ENCODE results near the gene DNAH10.

The DNAH10 gene

DNA sequence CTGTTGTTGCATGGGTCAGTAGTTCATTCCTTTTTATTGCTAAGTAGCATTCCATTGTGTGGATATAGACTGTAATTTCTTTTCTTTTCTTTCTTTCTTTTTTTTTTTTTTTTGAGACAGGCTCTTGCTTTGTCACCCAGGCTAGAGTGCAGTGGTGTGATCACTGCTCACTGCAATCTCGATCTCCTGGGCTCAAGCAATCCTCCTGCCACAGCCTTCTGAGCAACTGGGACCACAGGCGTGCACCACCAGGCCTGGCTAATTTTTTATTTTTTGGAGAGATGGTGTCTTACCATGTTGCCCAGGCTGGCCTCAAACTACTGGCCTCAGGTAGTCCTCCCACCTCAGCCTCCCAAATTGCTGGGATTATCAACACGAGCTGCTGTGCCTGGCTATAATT is 44.8 kb upstream of the DNAH10 start:
- Histone ChIP-seq H3K36me3 (ENCODE audit: insufficient read depth, insufficient read length, low read length) (peaks cover 43% of the 10 kb centered on the region), H3K4me1 (ENCODE audit: insufficient read depth, insufficient read length) (peaks cover 2% of the 10 kb centered on the region), H3K9ac (ENCODE audit: insufficient read length, low read depth) (no peak overlapping the region), H3K27me3 (ENCODE audit: insufficient read depth, insufficient read length) (no peaks in the 10 kb centered on the region), H3K4me3 (ENCODE audit: insufficient read length, low read depth) (no peak overlapping the region), H3K9me3 (ENCODE audit: insufficient read depth, low read length) (no peaks in the 10 kb centered on the region)
- DNase-seq (ENCODE audit: low read depth, low spot score), result no peak
- TF ChIP-seq YY1 (IDR thresholded peaks at IDR 0.05; ENCODE audit: insufficient read depth, insufficient read length) (no peak), ZNF274 (IDR thresholded peaks at IDR 0.05; ENCODE audit: low read depth, low read length) (no peak), SUZ12 (IDR thresholded peaks at IDR 0.05; ENCODE audit: extremely low read depth, insufficient read depth, insufficient read length) (no peak)

DNA sequence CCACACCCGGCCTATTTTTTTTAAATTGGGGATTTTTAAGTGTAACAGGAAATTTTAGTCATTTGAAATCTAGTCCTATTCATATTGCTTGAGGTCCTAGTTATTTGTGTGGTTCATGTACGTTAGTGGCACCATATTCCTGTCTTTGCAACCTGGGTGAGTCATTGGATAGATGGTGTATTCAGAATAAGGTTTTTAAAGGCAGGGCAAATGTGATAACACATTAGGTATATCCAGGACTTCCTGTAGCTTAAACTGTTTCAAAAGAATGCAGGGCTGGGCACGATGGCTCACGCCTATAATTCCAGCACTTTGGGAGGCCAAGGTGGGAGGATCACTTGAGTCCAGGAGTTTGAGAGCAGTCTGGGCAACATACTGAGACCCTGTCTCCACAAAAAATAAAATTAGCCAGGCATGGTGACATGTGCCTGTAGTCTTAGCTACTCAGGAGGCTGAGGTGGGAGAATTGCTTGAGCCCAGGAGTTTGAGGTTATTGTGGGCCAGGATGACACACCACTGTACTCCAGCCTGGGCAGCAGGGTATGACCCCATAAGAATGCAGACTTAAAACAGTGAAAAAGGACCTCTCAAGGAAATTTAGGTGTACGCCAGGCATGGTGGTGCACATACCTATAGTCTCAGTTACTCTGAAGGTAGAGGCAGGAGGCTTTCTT is 41.8 kb upstream of the DNAH10 start:
- H3K4me1 ChIP-seq (ENCODE audit: insufficient read depth, insufficient read length), result peaks cover 2% of the 10 kb centered on the region
- H3K9me3 ChIP-seq (ENCODE audit: insufficient read depth, low read length), result no peaks in the 10 kb centered on the region
- peaks cover 53% of the 10 kb centered on the region for H3K36me3 ChIP-seq (ENCODE audit: insufficient read depth, insufficient read length, low read length)
- H3K9ac ChIP-seq (ENCODE audit: insufficient read length, low read depth), result no peak overlapping the region
- TF ChIP-seq SUZ12 (IDR thresholded peaks at IDR 0.05; ENCODE audit: extremely low read depth, insufficient read depth, insufficient read length) (no peak), ZNF274 (IDR thresholded peaks at IDR 0.05; ENCODE audit: low read depth, low read length) (no peak), YY1 (IDR thresholded peaks at IDR 0.05; ENCODE audit: insufficient read depth, insufficient read length) (no peak)
- no peak overlapping the region for H3K4me3 ChIP-seq (ENCODE audit: insufficient read length, low read depth)
- H3K27me3 ChIP-seq (ENCODE audit: insufficient read depth, insufficient read length), result no peaks in the 10 kb centered on the region
- no peak for DNase-seq (ENCODE audit: low read depth, low spot score)

GRCh38 chr12:123721245-123721644 is 40.9 kb upstream of the DNAH10 start:
- H3K27me3 ChIP-seq (ENCODE audit: insufficient read depth, insufficient read length), result no peaks in the 10 kb centered on the region
- H3K9ac ChIP-seq (ENCODE audit: insufficient read length, low read depth), result no peak overlapping the region
- no peak for DNase-seq (ENCODE audit: low read depth, low spot score)
- H3K4me1 ChIP-seq (ENCODE audit: insufficient read depth, insufficient read length), result peaks cover 2% of the 10 kb centered on the region
- no peaks in the 10 kb centered on the region for H3K9me3 ChIP-seq (ENCODE audit: insufficient read depth, low read length)
- no peak for TF ChIP-seq ZNF274 (IDR thresholded peaks at IDR 0.05; ENCODE audit: low read depth, low read length)
- no peak for TF ChIP-seq YY1 (IDR thresholded peaks at IDR 0.05; ENCODE audit: insufficient read depth, insufficient read length)
- no peak for TF ChIP-seq SUZ12 (IDR thresholded peaks at IDR 0.05; ENCODE audit: extremely low read depth, insufficient read depth, insufficient read length)
- no peak overlapping the region for H3K4me3 ChIP-seq (ENCODE audit: insufficient read length, low read depth)
- peaks cover 60% of the 10 kb centered on the region for H3K36me3 ChIP-seq (ENCODE audit: insufficient read depth, insufficient read length, low read length)

GRCh38 chr12:123723011-123723410 is 39.1 kb upstream of the DNAH10 start:
- Histone ChIP-seq H3K4me1 (ENCODE audit: insufficient read depth, insufficient read length) (no peaks in the 10 kb centered on the region), H3K4me3 (ENCODE audit: insufficient read length, low read depth) (no peak overlapping the region), H3K9me3 (ENCODE audit: insufficient read depth, low read length) (no peaks in the 10 kb centered on the region), H3K9ac (ENCODE audit: insufficient read length, low read depth) (no peak overlapping the region), H3K27me3 (ENCODE audit: insufficient read depth, insufficient read length) (no peaks in the 10 kb centered on the region), H3K36me3 (ENCODE audit: insufficient read depth, insufficient read length, low read length) (peaks cover 72% of the 10 kb centered on the region)
- no peak for DNase-seq (ENCODE audit: low read depth, low spot score)
- TF ChIP-seq SUZ12 (IDR thresholded peaks at IDR 0.05; ENCODE audit: extremely low read depth, insufficient read depth, insufficient read length) (no peak), YY1 (IDR thresholded peaks at IDR 0.05; ENCODE audit: insufficient read depth, insufficient read length) (no peak), ZNF274 (IDR thresholded peaks at IDR 0.05; ENCODE audit: low read depth, low read length) (no peak)

DNA sequence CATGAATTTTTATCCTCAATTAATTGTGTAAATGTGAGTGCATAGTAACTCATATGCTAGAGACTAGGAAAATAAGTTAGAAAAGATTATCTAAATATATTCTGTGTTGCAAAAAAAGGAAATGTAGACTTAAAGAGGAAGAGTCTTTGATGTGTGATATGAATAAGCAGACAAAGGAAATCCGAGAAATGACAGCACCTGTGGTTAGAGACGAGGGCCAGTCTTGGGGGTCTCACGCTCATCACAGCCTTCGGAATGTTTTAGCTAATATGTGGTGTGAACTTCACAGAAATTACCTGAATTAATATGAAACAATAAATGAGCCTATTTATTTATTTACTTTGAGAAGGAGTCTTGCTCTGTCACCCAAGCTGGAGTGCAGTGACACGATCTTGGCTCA is 38.3 kb upstream of the DNAH10 start:
- H3K9me3 ChIP-seq (ENCODE audit: insufficient read depth, low read length), result no peaks in the 10 kb centered on the region

DNA sequence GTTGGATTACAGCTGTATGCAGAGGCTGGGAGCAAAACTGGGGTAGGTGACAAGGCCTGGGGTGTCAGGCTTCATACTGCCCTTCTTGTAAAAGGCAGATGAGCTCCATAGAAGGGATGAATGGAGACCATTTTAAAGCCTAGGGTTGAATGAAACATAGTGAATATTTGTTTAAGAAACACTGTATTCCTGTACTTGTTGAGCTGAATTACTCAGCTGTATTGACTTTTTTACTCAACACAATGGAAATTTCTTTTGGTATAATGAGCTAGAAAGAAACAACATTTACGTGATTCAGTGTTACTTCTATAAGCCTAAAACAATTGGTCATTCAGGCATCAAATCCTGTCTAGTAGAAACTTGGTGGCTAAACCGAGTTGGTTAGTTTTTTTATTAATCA is 35.9 kb upstream of the DNAH10 start:
- H3K9me3 ChIP-seq (ENCODE audit: insufficient read depth, low read length), result no peaks in the 10 kb centered on the region
- no peak for DNase-seq (ENCODE audit: low read depth, low spot score)
- H3K4me3 ChIP-seq (ENCODE audit: insufficient read length, low read depth), result no peak overlapping the region
- H3K36me3 ChIP-seq (ENCODE audit: insufficient read depth, insufficient read length, low read length), result peaks cover 73% of the 10 kb centered on the region
- no peak overlapping the region for H3K9ac ChIP-seq (ENCODE audit: insufficient read length, low read depth)
- H3K4me1 ChIP-seq (ENCODE audit: insufficient read depth, insufficient read length), result no peaks in the 10 kb centered on the region
- no peak for TF ChIP-seq ZNF274 (IDR thresholded peaks at IDR 0.05; ENCODE audit: low read depth, low read length)
- no peak for TF ChIP-seq YY1 (IDR thresholded peaks at IDR 0.05; ENCODE audit: insufficient read depth, insufficient read length)
- TF ChIP-seq SUZ12 (IDR thresholded peaks at IDR 0.05; ENCODE audit: extremely low read depth, insufficient read depth, insufficient read length), result no peak
- H3K27me3 ChIP-seq (ENCODE audit: insufficient read depth, insufficient read length), result no peaks in the 10 kb centered on the region

More for the DNA sequence above, 38.3 kb upstream of the DNAH10 start:
- Histone ChIP-seq H3K36me3 (ENCODE audit: insufficient read depth, insufficient read length, low read length) (peaks cover 74% of the 10 kb centered on the region), H3K9ac (ENCODE audit: insufficient read length, low read depth) (no peak overlapping the region), H3K4me1 (ENCODE audit: insufficient read depth, insufficient read length) (no peaks in the 10 kb centered on the region), H3K4me3 (ENCODE audit: insufficient read length, low read depth) (no peak overlapping the region), H3K27me3 (ENCODE audit: insufficient read depth, insufficient read length) (no peaks in the 10 kb centered on the region)
- no peak for DNase-seq (ENCODE audit: low read depth, low spot score)
- TF ChIP-seq ZNF274 (IDR thresholded peaks at IDR 0.05; ENCODE audit: low read depth, low read length), result no peak
- TF ChIP-seq SUZ12 (IDR thresholded peaks at IDR 0.05; ENCODE audit: extremely low read depth, insufficient read depth, insufficient read length), result no peak
- no peak for TF ChIP-seq YY1 (IDR thresholded peaks at IDR 0.05; ENCODE audit: insufficient read depth, insufficient read length)

DNA sequence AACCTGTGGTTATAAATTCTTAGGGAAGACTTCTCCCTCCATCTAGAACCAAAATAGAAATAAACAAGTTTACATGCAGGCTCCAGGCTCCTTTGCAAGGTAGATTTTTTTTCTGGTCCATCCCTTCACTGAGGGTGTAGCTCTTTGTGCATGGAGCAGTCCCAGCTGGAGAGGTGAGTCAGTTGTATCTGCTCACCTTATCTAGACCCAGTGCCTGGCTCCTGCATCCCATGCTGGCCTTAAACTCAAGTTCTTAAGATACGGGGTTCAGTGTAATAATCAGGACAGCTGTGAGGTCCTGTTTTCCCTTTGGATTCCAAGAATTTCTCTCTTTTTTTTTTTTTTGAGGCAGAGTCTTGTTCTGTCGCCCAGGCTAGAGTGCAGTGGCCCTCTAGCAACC is 35.1 kb upstream of the DNAH10 start:
- no peaks in the 10 kb centered on the region for H3K4me1 ChIP-seq (ENCODE audit: insufficient read depth, insufficient read length)
- DNase-seq (ENCODE audit: low read depth, low spot score), result no peak
- TF ChIP-seq YY1 (IDR thresholded peaks at IDR 0.05; ENCODE audit: insufficient read depth, insufficient read length), result no peak
- TF ChIP-seq SUZ12 (IDR thresholded peaks at IDR 0.05; ENCODE audit: extremely low read depth, insufficient read depth, insufficient read length), result no peak
- TF ChIP-seq ZNF274 (IDR thresholded peaks at IDR 0.05; ENCODE audit: low read depth, low read length), result no peak
- H3K27me3 ChIP-seq (ENCODE audit: insufficient read depth, insufficient read length), result no peaks in the 10 kb centered on the region
- H3K9ac ChIP-seq (ENCODE audit: insufficient read length, low read depth), result no peak overlapping the region
- H3K4me3 ChIP-seq (ENCODE audit: insufficient read length, low read depth), result no peak overlapping the region
- no peaks in the 10 kb centered on the region for H3K9me3 ChIP-seq (ENCODE audit: insufficient read depth, low read length)
- H3K36me3 ChIP-seq (ENCODE audit: insufficient read depth, insufficient read length, low read length), result peaks cover 70% of the 10 kb centered on the region
